KG1 (cell line): Measurements from ENCODE around the gene ZMYND11.

Experiments
- DNase-seq: peaks from one replicate; lab custom pipeline; 2025; lab: John Stamatoyannopoulos, UW

The ZMYND11 gene

DNA sequence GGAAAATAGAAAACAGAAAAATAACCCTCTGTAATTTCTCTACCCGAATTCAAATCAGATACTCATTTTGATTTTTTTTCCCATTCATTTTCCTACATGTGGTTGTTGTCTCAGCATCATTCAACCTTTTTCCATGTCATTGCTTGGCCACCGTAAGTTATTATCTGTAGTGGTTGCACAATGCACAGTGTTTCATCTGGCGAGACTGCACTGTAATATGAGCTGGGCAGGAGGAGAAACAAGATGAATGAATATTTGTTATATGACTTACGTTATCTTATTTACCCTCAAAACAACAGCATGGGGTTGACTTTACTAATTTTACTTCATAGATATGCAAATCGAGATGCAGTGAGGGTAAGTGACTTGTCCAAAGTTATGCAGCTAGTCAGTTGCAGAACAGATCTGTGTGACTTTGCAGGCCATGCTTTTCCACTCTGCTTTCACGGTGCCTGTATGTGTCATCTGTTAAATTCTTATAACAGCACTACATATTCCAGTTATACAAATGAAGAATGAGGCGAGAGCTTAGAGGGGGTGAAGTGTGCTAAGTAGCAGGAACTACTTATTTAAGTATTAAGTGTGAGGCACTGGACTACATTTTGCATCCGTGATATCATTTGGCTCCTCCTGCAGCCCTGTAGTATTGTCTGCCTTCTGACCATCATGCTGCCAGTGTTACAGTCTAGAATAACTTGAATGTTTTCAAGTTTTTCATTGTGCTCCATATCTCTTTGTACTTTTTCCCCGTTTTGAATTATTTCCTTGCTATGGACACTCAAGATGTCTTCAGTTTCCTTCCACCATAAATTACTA, 56.7 kb downstream of the ZMYND11 start:
- DNase-seq = no peak

- DNase-seq = no peak
Measured at GRCh38 chr10:194281-194680, 59.0 kb downstream of the ZMYND11 start.

DNA sequence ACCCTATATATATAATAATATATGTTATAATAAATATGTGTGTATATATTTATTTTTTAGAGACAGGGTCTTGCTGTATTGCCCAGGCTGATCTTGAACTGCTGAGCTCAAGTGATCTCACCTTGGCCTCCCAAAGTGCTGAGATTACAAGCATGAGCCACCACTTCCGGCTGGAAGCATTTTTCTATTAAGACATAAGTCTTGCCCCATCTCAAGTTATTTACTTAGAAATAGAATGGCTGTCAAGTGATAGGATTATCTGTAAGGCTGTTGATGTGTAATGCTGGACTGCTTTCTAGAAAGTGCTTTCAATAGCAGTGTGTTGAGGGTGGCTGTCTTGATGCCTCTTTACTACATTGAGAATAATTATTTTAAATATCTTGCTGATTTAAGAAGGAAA, 65.2 kb downstream of the ZMYND11 start:
- no peak for DNase-seq

DNA sequence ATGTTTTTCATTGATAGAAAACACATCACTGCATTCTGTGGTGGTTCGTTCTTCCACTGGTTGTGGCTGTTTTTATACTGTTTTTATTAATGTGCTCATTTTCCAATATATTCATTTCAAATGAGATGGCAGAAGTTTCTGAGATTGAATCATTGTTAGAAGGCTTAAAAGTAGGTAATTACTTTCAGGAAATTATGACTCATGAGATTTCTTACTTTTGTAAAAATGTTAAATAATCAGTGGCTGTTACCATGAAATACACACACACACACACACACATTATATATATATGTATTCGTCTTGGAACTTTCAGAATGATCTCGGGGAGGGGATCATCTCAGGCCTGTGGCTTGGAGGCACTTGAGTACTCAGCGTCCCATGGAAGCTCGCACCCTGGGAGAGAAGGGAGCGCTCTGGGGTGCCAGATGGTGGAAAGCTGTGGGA, 66.1 kb downstream of the ZMYND11 start:
- no peak for DNase-seq

GRCh38 chr10:208616-209015, 73.4 kb downstream of the ZMYND11 start:
- no peak for DNase-seq

- no peak for DNase-seq
Measured at GRCh38 chr10:209357-209756, 74.1 kb downstream of the ZMYND11 start.

- DNase-seq = no peak
Measured at GRCh38 chr10:210297-210696, 75.0 kb downstream of the ZMYND11 start.

GRCh38 chr10:215444-215843, 80.2 kb downstream of the ZMYND11 start:
- DNase-seq = no peak

DNA sequence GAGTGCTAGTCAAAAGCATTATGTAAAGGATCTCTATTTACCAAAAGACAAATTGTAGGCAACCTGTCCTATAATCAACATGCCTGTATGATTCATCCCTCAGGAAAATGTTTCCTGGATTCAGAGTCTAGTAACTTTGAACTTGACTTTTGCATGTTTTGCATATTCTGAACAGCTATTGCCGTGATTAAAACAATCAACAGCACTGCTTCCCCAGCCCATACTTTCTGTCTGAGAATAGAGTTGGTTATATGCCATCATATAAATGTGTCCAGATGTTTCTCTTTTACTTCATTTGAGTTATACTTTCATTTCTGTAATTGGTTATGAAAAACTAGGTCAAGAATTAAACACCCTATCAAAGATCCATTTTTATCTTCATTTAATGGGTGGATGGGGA, 83.5 kb downstream of the ZMYND11 start:
- no peak for DNase-seq

GRCh38 chr10:219731-220472, 84.6 kb downstream of the ZMYND11 start:
- no peak for DNase-seq

GRCh38 chr10:224571-224970, 89.3 kb downstream of the ZMYND11 start:
- no peak for DNase-seq

- no peak for DNase-seq
Measured at GRCh38 chr10:226018-226417, 90.8 kb downstream of the ZMYND11 start.

DNA sequence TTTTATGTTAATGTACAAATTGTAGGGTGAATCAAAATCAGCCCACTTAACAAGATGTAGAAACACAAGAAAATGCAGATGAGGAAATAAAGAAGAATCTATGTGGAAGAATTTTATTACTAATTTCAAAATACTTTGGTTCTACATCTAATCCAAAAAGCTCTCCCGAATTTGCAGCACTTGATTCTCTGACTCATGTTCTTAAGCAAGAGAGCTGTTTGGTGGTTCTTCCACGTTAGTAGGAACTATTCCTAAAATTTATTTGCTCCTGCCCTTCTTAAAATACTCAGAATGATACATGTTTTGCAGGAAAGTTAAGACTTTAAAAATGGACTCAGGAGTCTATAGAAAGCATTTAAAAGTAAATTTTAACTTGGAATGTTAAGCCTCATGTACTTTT, 91.8 kb downstream of the ZMYND11 start:
- no peak for DNase-seq

- no peak for DNase-seq
Measured at GRCh38 chr10:228366-228765, 93.1 kb downstream of the ZMYND11 start.

DNA sequence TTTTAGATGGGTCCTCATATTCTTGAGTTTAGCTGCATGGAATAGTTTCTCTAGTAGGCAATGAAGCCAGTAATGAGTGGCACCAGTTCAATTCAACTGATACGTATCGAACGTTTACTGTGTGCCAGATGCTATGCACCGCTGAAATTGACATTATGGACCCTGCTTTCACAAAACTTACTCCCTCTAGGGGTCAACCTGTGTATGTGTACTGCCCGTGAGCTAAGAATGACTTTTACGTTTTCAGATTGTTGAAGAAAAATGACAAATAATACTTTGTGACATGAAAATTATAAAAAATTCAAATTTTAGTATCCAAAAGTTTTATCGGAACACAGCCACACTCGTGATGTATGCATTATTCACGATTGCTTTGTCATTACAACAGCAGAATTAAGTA, 95.5 kb downstream of the ZMYND11 start:
- DNase-seq = no peak

DNA sequence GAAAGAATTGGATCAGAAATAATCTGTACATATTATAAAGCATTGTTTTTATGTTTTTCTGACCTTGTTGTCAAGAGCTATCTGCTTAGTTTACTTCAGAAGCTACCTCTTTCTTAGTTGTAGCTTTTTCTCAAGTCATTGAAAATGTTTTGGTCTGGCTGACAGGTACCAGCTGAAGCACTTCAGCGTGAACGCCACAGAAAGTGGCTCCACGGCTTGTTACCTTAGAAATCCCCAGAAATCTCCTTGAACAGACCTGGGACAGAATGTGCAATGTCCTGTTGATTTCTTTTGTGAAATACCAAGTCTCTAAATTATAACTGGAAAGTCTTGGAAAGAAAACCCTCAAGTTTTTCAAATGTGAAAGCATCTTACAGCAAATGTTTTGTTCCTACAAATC, 96.8 kb downstream of the ZMYND11 start:
- DNase-seq = no peak

DNA sequence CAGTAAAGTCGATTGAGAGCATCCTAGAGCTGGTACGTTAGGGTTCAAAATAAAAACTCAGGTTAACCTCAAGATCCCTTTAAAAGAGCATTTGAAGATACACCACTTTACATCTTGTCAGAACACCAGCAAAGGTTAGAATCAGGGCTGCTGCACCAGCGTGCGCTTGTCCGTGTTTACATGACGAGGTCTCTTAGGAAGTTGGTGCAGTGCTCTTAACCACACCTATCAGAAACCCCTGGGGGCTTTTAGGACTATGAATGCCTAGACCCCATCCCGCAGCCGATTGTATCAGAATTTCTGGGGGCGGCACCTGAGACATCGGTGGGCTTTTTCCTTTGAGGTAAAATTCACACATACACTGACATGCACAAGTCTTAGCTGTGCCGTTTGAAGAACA, 97.6 kb downstream of the ZMYND11 start:
- no peak for DNase-seq

GRCh38 chr10:234708-235406, 99.6 kb downstream of the ZMYND11 start:
- DNase-seq = no peak

DNA sequence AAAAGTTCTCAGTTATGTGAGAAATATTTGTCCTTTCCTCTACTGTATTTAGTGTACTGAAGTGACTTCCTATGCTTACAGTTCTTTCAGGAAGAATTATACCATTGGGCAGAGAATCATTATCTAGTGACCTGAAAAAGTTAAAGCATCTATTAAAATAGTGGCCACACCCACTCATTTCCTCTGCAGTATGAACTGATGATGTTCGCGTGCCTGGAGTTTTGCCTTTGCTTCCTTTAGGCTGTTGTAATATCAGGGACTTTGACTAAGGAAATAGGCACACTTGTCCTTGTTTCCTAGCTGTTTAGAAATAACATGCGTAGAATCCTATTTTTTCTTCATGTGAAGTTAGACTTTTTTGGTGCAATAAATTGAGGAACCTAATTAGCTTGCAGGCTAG, 100.7 kb downstream of the ZMYND11 start:
- DNase-seq = no peak

GRCh38 chr10:239109-239508, 103.9 kb downstream of the ZMYND11 start:
- no peak for DNase-seq

- DNase-seq = no peak
Measured at GRCh38 chr10:241451-241850, 106.2 kb downstream of the ZMYND11 start.

- DNase-seq = no peak
Measured at GRCh38 chr10:241966-242643, 106.8 kb downstream of the ZMYND11 start.
